Muscle layer of duodenum (tissue), 2 donors: ENCODE results near the gene RSPH1.

Experiments
- H3K27ac ChIP-seq: one replicate; pipeline ENCODE4 v1.7.0; 2013; ENCODE audit warnings: mild to moderate bottlenecking, low read length
- H3K27me3 ChIP-seq: one replicate; pipeline ENCODE4 v1.7.0; 2013; ENCODE audit warnings: low read depth, mild to moderate bottlenecking, control low read depth, low read length
- H3K36me3 ChIP-seq, 2 donors: one replicate each; pipeline ENCODE4 v1.7.0; 2013; ENCODE audit warnings: low read length in 2 of 2, control low read depth in 1 of 2, mild to moderate bottlenecking in 1 of 2; ENCODE audit not compliant: insufficient read depth in 2 of 2, control insufficient read depth in 1 of 2
- H3K4me1 ChIP-seq, 2 donors: one replicate each; pipeline ENCODE4 v1.7.0; 2013; ENCODE audit warnings: low read length in 2 of 2, mild to moderate bottlenecking in 2 of 2, control low read depth in 1 of 2, moderate library complexity in 1 of 2; ENCODE audit not compliant: insufficient read depth in 2 of 2, control insufficient read depth in 1 of 2
- H3K4me3 ChIP-seq, 2 donors: one replicate each; pipeline ENCODE4 v1.7.0; 2013; ENCODE audit warnings: low read length in 2 of 2, low read depth in 1 of 2, mild to moderate bottlenecking in 1 of 2
- H3K9me3 ChIP-seq, 2 donors: one replicate each; pipeline ENCODE4 v1.7.0; 2013; ENCODE audit warnings: low read length in 2 of 2, control low read depth in 1 of 2, mild to moderate bottlenecking in 1 of 2; ENCODE audit not compliant: control insufficient read depth in 1 of 2
- donor health status: healthy.

The RSPH1 gene

GRCh38 chr21:42479582-42479981 is 16.4 kb downstream of the RSPH1 start:
- Histone ChIP-seq H3K36me3 (no peaks in the 10 kb centered on the region), H3K27me3 (no peaks in the 10 kb centered on the region), H3K4me3 (no peak overlapping the region), H3K27ac (no peak overlapping the region), H3K4me1 (no peaks in the 10 kb centered on the region), H3K9me3 (no peaks in the 10 kb centered on the region)

GRCh38 chr21:42478504-42478903 is 17.5 kb downstream of the RSPH1 start:
- Histone ChIP-seq H3K36me3 (no peaks in the 10 kb centered on the region), H3K9me3 (no peaks in the 10 kb centered on the region), H3K27ac (no peak overlapping the region), H3K4me1 (no peaks in the 10 kb centered on the region), H3K27me3 (no peaks in the 10 kb centered on the region), H3K4me3 (no peak overlapping the region)

- Histone ChIP-seq H3K27ac (no peak overlapping the region), H3K4me1 (no peaks in the 10 kb centered on the region), H3K4me3 (no peak overlapping the region), H3K36me3 (no peaks in the 10 kb centered on the region), H3K9me3 (no peaks in the 10 kb centered on the region), H3K27me3 (no peaks in the 10 kb centered on the region)
Measured at GRCh38 chr21:42476388-42477331, 19.4 kb downstream of the RSPH1 start.

GRCh38 chr21:42475526-42476387 is 20.3 kb downstream of the RSPH1 start:
- Histone ChIP-seq H3K9me3 (no peaks in the 10 kb centered on the region), H3K4me3 (no peak overlapping the region), H3K27ac (no peak overlapping the region), H3K4me1 (no peaks in the 10 kb centered on the region), H3K36me3 (no peaks in the 10 kb centered on the region), H3K27me3 (no peaks in the 10 kb centered on the region)

- H3K4me1 ChIP-seq = no peaks in the 10 kb centered on the region
- H3K4me3 ChIP-seq = no peak overlapping the region
- H3K27me3 ChIP-seq = no peaks in the 10 kb centered on the region
- H3K27ac ChIP-seq = peak overlapping the region; percentile 59
- no peaks in the 10 kb centered on the region for H3K36me3 ChIP-seq
- no peaks in the 10 kb centered on the region for H3K9me3 ChIP-seq
Measured at GRCh38 chr21:42475036-42475435, 21.0 kb downstream of the RSPH1 start.

- H3K27ac ChIP-seq = peak overlapping the region; percentile 59
- H3K27me3 ChIP-seq = no peaks in the 10 kb centered on the region
- H3K36me3 ChIP-seq = no peaks in the 10 kb centered on the region
- H3K4me3 ChIP-seq = no peak overlapping the region
- no peaks in the 10 kb centered on the region for H3K4me1 ChIP-seq
- no peaks in the 10 kb centered on the region for H3K9me3 ChIP-seq
Measured at GRCh38 chr21:42474043-42474831, 21.8 kb downstream of the RSPH1 start.

GRCh38 chr21:42473498-42474042 is 22.5 kb downstream of the RSPH1 start:
- Histone ChIP-seq H3K36me3 (no peaks in the 10 kb centered on the region), H3K4me3 (no peak overlapping the region), H3K27ac (no peak overlapping the region)

GRCh38 chr21:42472521-42472920 is 23.5 kb downstream of the RSPH1 start:
- no peak overlapping the region for H3K27ac ChIP-seq

More at GRCh38 chr21:42473498-42474042, 22.5 kb downstream of the RSPH1 start:
- Histone ChIP-seq H3K9me3 (no peaks in the 10 kb centered on the region), H3K4me1 (no peaks in the 10 kb centered on the region), H3K27me3 (no peaks in the 10 kb centered on the region)

GRCh38 chr21:42471716-42472330 is 24.2 kb downstream of the RSPH1 start:
- Histone ChIP-seq H3K27me3 (no peaks in the 10 kb centered on the region), H3K36me3 (no peaks in the 10 kb centered on the region), H3K9me3 (no peaks in the 10 kb centered on the region), H3K27ac (no peak overlapping the region), H3K4me3 (no peak overlapping the region), H3K4me1 (peaks cover 0 to 8% of the 10 kb centered on the region in 2 donors)

More at GRCh38 chr21:42472521-42472920, 23.5 kb downstream of the RSPH1 start:
- no peaks in the 10 kb centered on the region for H3K36me3 ChIP-seq
- no peaks in the 10 kb centered on the region for H3K27me3 ChIP-seq
- no peaks in the 10 kb centered on the region for H3K9me3 ChIP-seq
- H3K4me3 ChIP-seq = no peak overlapping the region
- H3K4me1 ChIP-seq = peaks cover 0 to under 1% of the 10 kb centered on the region in 2 donors

- Histone ChIP-seq H3K9me3 (no peaks in the 10 kb centered on the region), H3K27me3 (no peaks in the 10 kb centered on the region), H3K36me3 (no peaks in the 10 kb centered on the region), H3K4me1 (peaks cover 0 to 9% of the 10 kb centered on the region in 2 donors), H3K4me3 (no peak overlapping the region), H3K27ac (no peak overlapping the region)
Measured at GRCh38 chr21:42471206-42471605, 24.8 kb downstream of the RSPH1 start.
